SK-N-SH treated with all-trans-retinoic acid at 6 μM for 48 hours (cell line): ENCODE measurements around the gene CCDC180.
"Not testable (repeated sequence)": the region's sequence is repeated elsewhere in the genome, so short reads cannot be mapped to it uniquely, and the experiment has no call there.

Experiments used
- ATAC-seq: fragments of 200-7000 bp; cut with Tn5 transposase; 3 replicates; pipeline ENCODE4 v1.9.1; 2020; ENCODE audit warnings: mild to moderate bottlenecking, moderate library complexity
- ARNTL ChIP-seq: fragments of 450-650 bp; formaldehyde crosslinking; IDR thresholded peaks from 2 replicates; pipeline ENCODE4 v1.5.0; 2020; ENCODE audit warnings: low read depth, mild to moderate bottlenecking, moderate library complexity, borderline replicate concordance
- ESRRG ChIP-seq: fragments of 250-450 bp; sonication (Bioruptor Pico); IDR thresholded peaks from 2 replicates; pipeline ENCODE4 v1.6.1; 2021; ENCODE audit warnings: mild to moderate bottlenecking
- GLIS3 ChIP-seq: fragments of 250-450 bp; sonication (Bioruptor Pico); IDR thresholded peaks from 2 replicates; pipeline ENCODE4 v1.5.0; 2020; ENCODE audit warnings: mild to moderate bottlenecking, moderate library complexity
- ISL1 ChIP-seq: fragments of 250-450 bp; sonication (Bioruptor Pico); IDR thresholded peaks from 2 replicates; pipeline ENCODE4 v2.1.2; 2022; ENCODE audit warnings: mild to moderate bottlenecking, moderate library complexity
- OSR1 ChIP-seq: fragments of 250-450 bp; sonication (Bioruptor Pico); IDR thresholded peaks from 2 replicates; pipeline ENCODE4 v1.8.0; 2022; ENCODE audit warnings: moderate library complexity, mild to moderate bottlenecking, inconsistent platforms
- PPARA ChIP-seq: fragments of 250-450 bp; sonication (Bioruptor Pico); IDR thresholded peaks from 2 replicates; pipeline ENCODE4 v1.5.0; 2020; ENCODE audit warnings: mild to moderate bottlenecking, borderline replicate concordance
- SNAI2 ChIP-seq: fragments of 250-450 bp; sonication (Bioruptor Pico); IDR thresholded peaks from 2 replicates; pipeline ENCODE4 v1.5.0; 2020; ENCODE audit warnings: mild to moderate bottlenecking, moderate library complexity
- TCF4 ChIP-seq: fragments of 250-450 bp; sonication (Bioruptor Pico); IDR thresholded peaks from 2 replicates; pipeline ENCODE4 v1.8.0; 2021; ENCODE audit warnings: mild to moderate bottlenecking, moderate library complexity, borderline replicate concordance
- TOX ChIP-seq: fragments of 250-450 bp; sonication (Bioruptor Pico); IDR thresholded peaks from 2 replicates; pipeline ENCODE4 v1.8.0; 2021; ENCODE audit warnings: mild to moderate bottlenecking, moderate library complexity, borderline replicate concordance
- ZC3H10 ChIP-seq: fragments of 250-450 bp; sonication (Bioruptor Pico); IDR thresholded peaks from 2 replicates; pipeline ENCODE4 v1.5.1; 2021; ENCODE audit warnings: mild to moderate bottlenecking, moderate library complexity
- ZFP3 ChIP-seq: fragments of 250-450 bp; sonication (Bioruptor Pico); IDR thresholded peaks from 2 replicates; pipeline ENCODE4 v1.5.0; 2020; ENCODE audit warnings: mild to moderate bottlenecking, moderate library complexity
- ZFP30 ChIP-seq: fragments of 450-650 bp; formaldehyde crosslinking; IDR thresholded peaks from 2 replicates; pipeline ENCODE4 v1.5.0; 2022; ENCODE audit warnings: mild to moderate bottlenecking, moderate library complexity
- ZNF565 ChIP-seq: fragments of 450-650 bp; formaldehyde crosslinking; conservative IDR thresholded peaks from 2 replicates; pipeline ENCODE4 v1.5.0; 2020; ENCODE audit warnings: low read depth, mild to moderate bottlenecking, moderate library complexity
- ZNF70 ChIP-seq: fragments of 450-650 bp; formaldehyde crosslinking; IDR thresholded peaks from 2 replicates; pipeline ENCODE4 v1.5.0; 2020; ENCODE audit warnings: mild to moderate bottlenecking, moderate library complexity
- ZNF8 ChIP-seq: fragments of 450-650 bp; formaldehyde crosslinking; IDR thresholded peaks from 2 replicates; pipeline ENCODE4 v1.5.0; 2020; ENCODE audit warnings: mild to moderate bottlenecking, moderate library complexity
- TF ChIP-seq, protein P1 (sequence below): fragments of 250-450 bp; sonication (Bioruptor Pico); IDR thresholded peaks from 2 replicates; pipeline ENCODE4 v1.8.0; 2020; ENCODE audit warnings: mild to moderate bottlenecking, moderate library complexity, borderline replicate concordance
- TF ChIP-seq, protein P2 (sequence below): fragments of 250-450 bp; sonication (Bioruptor Pico); IDR thresholded peaks from 2 replicates; pipeline ENCODE4 v1.5.1; 2021; ENCODE audit warnings: mild to moderate bottlenecking, moderate library complexity
- TF ChIP-seq, protein P3 (sequence below): fragments of 250-450 bp; sonication (Bioruptor Pico); IDR thresholded peaks from 2 replicates; pipeline ENCODE4 v1.8.0; 2021; ENCODE audit warnings: low read depth, mild to moderate bottlenecking, moderate library complexity, borderline replicate concordance
- TF ChIP-seq, protein P4 (sequence below): fragments of 250-450 bp; sonication (Bioruptor Pico); IDR thresholded peaks from 2 replicates; pipeline ENCODE4 v1.5.1; 2020; ENCODE audit warnings: low read depth, mild to moderate bottlenecking, moderate library complexity
- TF ChIP-seq, protein P5 (sequence below): fragments of 250-450 bp; sonication (Bioruptor Pico); IDR thresholded peaks from 2 replicates; pipeline ENCODE4 v1.5.0; 2020; ENCODE audit warnings: mild to moderate bottlenecking, moderate library complexity

Gene CCDC180

DNA sequence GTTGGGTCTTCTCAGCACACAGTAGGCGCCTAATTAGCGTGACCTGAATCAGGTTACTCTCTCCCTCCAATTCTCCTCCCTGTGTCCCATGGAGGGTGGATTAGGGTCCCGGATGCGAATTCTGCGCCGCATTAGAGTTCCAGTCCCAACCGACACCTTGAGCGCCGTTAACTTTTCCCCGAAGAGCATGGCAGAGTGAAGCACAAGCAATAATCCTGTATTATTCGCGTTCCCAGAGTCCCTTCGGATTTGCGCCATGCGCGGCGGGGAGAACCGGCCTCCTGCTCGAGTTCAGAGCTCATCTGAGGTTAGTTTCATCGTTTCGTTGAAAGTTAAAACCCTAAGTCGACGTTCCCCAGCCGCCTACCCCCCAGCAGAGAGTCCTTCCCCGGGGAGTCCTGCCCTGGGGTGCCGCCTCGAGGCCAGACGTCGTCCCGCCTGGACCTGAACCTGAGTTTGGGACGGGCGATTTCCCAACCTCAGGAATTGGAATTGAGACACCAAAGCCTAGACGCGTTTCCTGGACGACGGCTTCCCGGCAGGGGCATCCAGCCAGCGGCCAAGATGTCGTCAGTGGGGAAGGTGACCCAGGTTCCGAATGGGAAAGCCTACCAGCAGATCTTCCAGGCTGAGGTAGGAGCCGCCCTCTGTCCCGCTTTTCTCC, at the start of gene CCDC180:
TSS of gene CCDC180 (plus strand) at position 160 of the 664 bp plus-strand sequence. CDS start at position 565, 405 bp downstream.
- no peak for ATAC-seq
- TF ChIP-seq ZNF565 (CRISPR knock-in tag) (no peak), ARNTL (no peak), OSR1 (CRISPR knock-in tag) (no peak)
- TF ChIP-seq, protein P1, sequence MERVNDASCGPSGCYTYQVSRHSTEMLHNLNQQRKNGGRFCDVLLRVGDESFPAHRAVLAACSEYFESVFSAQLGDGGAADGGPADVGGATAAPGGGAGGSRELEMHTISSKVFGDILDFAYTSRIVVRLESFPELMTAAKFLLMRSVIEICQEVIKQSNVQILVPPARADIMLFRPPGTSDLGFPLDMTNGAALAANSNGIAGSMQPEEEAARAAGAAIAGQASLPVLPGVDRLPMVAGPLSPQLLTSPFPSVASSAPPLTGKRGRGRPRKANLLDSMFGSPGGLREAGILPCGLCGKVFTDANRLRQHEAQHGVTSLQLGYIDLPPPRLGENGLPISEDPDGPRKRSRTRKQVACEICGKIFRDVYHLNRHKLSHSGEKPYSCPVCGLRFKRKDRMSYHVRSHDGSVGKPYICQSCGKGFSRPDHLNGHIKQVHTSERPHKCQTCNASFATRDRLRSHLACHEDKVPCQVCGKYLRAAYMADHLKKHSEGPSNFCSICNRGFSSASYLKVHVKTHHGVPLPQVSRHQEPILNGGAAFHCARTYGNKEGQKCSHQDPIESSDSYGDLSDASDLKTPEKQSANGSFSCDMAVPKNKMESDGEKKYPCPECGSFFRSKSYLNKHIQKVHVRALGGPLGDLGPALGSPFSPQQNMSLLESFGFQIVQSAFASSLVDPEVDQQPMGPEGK (CRISPR knock-in tag) = no peak

DNA sequence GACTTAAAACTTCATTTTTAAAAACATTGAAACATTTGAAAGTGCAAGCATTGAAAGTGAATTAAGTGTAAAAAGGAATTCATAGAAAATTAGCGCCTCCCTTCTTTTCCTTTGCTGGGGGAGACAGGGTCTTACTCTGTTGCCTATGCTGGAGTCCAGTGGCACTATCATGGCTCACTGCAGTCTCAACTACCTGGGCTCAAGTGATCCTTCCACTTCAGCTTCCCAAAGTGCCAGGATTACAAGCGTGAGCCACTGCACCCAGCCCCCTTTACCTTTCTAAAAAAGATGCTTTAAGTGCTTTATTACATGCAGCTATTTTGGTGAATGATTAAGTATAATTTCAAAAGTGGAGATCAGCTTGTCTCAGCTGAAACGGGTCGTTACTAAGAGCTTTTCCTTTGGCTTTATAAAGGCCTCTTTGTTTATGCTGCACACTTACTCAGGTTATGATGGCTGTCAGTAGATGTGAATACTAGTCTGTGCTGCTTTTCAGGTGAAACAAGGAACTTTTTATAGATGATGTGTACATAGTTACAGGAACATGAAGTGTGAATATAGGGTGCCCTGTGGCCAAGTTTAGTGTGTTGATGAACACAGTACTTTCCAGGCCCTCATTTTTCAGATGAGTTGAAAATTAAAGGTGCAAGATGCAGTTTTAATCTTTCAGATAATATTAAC, 47.5 kb upstream of the CCDC180 start:
- not testable (repeated sequence) for ATAC-seq

DNA sequence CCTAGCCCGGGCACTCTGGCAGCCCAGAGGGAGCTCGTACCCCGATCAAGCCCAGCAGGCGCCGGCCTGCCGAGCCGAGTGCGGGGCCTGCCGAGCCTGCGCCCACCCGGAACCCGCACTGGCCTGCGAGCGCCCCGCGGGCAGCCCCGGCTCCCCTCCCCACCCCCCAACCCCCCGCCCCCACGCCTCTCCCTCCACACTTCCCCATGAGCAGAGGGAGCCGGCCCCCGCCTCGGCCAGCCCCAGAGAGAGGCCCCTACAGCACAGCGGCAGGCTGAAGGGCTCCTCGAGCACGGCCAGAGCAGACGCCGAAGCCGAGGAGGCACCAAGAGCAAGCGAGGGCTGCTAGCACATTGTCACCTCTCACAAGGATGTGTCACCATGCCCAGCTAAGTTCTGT, 36.2 kb upstream of the CCDC180 start:
- no peak for ATAC-seq
- TF ChIP-seq ZFP3 (CRISPR knock-in tag) = no peak
- TF ChIP-seq, protein P1 (CRISPR knock-in tag) = no peak
- TF ChIP-seq SNAI2 (CRISPR knock-in tag) = no peak
- no peak for TF ChIP-seq ZFP30
- no peak for TF ChIP-seq ZNF565 (CRISPR knock-in tag)
- TF ChIP-seq GLIS3 = no peak
- TF ChIP-seq, protein P2, sequence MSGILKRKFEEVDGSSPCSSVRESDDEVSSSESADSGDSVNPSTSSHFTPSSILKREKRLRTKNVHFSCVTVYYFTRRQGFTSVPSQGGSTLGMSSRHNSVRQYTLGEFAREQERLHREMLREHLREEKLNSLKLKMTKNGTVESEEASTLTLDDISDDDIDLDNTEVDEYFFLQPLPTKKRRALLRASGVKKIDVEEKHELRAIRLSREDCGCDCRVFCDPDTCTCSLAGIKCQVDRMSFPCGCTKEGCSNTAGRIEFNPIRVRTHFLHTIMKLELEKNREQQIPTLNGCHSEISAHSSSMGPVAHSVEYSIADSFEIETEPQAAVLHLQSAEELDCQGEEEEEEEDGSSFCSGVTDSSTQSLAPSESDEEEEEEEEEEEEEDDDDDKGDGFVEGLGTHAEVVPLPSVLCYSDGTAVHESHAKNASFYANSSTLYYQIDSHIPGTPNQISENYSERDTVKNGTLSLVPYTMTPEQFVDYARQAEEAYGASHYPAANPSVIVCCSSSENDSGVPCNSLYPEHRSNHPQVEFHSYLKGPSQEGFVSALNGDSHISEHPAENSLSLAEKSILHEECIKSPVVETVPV = no peak
- TF ChIP-seq OSR1 (CRISPR knock-in tag) = no peak
- TF ChIP-seq ISL1 (CRISPR knock-in tag) = no peak
- TF ChIP-seq, protein P3, sequence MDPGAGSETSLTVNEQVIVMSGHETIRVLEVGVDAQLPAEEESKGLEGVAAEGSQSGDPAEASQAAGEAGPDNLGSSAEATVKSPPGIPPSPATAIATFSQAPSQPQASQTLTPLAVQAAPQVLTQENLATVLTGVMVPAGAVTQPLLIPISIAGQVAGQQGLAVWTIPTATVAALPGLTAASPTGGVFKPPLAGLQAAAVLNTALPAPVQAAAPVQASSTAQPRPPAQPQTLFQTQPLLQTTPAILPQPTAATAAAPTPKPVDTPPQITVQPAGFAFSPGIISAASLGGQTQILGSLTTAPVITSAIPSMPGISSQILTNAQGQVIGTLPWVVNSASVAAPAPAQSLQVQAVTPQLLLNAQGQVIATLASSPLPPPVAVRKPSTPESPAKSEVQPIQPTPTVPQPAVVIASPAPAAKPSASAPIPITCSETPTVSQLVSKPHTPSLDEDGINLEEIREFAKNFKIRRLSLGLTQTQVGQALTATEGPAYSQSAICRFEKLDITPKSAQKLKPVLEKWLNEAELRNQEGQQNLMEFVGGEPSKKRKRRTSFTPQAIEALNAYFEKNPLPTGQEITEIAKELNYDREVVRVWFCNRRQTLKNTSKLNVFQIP (CRISPR knock-in tag) = no peak
- TF ChIP-seq PPARA = no peak
- no peak for TF ChIP-seq ZNF8 (CRISPR knock-in tag)
- no peak for TF ChIP-seq ZNF70 (CRISPR knock-in tag)
- TF ChIP-seq, protein P4, sequence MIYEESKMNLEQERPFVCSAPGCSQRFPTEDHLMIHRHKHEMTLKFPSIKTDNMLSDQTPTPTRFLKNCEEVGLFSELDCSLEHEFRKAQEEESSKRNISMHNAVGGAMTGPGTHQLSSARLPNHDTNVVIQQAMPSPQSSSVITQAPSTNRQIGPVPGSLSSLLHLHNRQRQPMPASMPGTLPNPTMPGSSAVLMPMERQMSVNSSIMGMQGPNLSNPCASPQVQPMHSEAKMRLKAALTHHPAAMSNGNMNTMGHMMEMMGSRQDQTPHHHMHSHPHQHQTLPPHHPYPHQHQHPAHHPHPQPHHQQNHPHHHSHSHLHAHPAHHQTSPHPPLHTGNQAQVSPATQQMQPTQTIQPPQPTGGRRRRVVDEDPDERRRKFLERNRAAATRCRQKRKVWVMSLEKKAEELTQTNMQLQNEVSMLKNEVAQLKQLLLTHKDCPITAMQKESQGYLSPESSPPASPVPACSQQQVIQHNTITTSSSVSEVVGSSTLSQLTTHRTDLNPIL (CRISPR knock-in tag) = no peak
- TF ChIP-seq, protein P5, sequence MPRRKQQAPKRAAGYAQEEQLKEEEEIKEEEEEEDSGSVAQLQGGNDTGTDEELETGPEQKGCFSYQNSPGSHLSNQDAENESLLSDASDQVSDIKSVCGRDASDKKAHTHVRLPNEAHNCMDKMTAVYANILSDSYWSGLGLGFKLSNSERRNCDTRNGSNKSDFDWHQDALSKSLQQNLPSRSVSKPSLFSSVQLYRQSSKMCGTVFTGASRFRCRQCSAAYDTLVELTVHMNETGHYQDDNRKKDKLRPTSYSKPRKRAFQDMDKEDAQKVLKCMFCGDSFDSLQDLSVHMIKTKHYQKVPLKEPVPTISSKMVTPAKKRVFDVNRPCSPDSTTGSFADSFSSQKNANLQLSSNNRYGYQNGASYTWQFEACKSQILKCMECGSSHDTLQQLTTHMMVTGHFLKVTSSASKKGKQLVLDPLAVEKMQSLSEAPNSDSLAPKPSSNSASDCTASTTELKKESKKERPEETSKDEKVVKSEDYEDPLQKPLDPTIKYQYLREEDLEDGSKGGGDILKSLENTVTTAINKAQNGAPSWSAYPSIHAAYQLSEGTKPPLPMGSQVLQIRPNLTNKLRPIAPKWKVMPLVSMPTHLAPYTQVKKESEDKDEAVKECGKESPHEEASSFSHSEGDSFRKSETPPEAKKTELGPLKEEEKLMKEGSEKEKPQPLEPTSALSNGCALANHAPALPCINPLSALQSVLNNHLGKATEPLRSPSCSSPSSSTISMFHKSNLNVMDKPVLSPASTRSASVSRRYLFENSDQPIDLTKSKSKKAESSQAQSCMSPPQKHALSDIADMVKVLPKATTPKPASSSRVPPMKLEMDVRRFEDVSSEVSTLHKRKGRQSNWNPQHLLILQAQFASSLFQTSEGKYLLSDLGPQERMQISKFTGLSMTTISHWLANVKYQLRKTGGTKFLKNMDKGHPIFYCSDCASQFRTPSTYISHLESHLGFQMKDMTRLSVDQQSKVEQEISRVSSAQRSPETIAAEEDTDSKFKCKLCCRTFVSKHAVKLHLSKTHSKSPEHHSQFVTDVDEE (CRISPR knock-in tag) = no peak
- no peak for TF ChIP-seq ARNTL
- no peak for TF ChIP-seq TOX
- TF ChIP-seq ZC3H10 (CRISPR knock-in tag) = no peak
- TF ChIP-seq ESRRG (CRISPR knock-in tag) = no peak
- no peak for TF ChIP-seq TCF4
